Testis (tissue), 3 donors: ENCODE measurements around the gene HOXA3. TPM values are rescaled to one million over a fixed set of nuclear protein-coding genes. Genes with fewer than 3 reads are reported as not detected.

ENCODE experiments used
- DNase-seq: peaks from one replicate; pipeline ENCODE4 v3.0.0-alpha.2; 2019
- H3K27ac ChIP-seq, 2 donors: fragments of 200-600 bp; sonication (generic); one replicate each; pipeline ENCODE4 v1.5.1; 2019
- H3K27me3 ChIP-seq: fragments of 200-600 bp; sonication (generic); one replicate; pipeline ENCODE4 v1.5.1; 2019
- H3K36me3 ChIP-seq: fragments of 200-600 bp; sonication (generic); one replicate; pipeline ENCODE4 v1.5.1; 2017; ENCODE audit warnings: low read depth; ENCODE audit errors: missing control alignments
- H3K4me1 ChIP-seq: fragments of 200-600 bp; sonication (generic); one replicate; pipeline ENCODE4 v1.5.1; 2019
- H3K4me3 ChIP-seq, 2 donors: fragments of 200-600 bp; sonication (generic); one replicate each; pipeline ENCODE4 v1.5.1; 2017 to 2019
- H3K9me3 ChIP-seq: fragments of 200-600 bp; sonication (generic); one replicate; pipeline ENCODE4 v1.5.1; 2017
- CTCF ChIP-seq, 3 experiments: fragments of 450-650 bp in 2 of 3; fragments of 200-600 bp in 1 of 3; sonication (generic) in 1 of 3; IDR thresholded peaks; one replicate each; pipeline ENCODE4 v1.5.1; 2016 to 2019; ENCODE audit warnings: antibody characterized with exemption in 3 of 3, mild to moderate bottlenecking in 2 of 3, moderate library complexity in 1 of 3
- POLR2A ChIP-seq: fragments of 450-650 bp; IDR thresholded peaks from one replicate; pipeline ENCODE4 v1.6.1; 2017; ENCODE audit warnings: antibody characterized with exemption, mild to moderate bottlenecking, moderate library complexity
- WGBS, 2 donors: methylation state at CpG; one replicate each; pipeline ENCODE4 v1.1.5; 2018; 5-methylcytosine and 5-hydroxymethylcytosine counted together
- intact Hi-C: fragments of 100-400 bp; cut with DNase I; formaldehyde crosslinking; loops from one replicate; pipeline ENCODE4 v1.15.1; 2023; ENCODE audit warnings: low total_unique reads
- polyA plus RNA-seq: library from polyadenylated mRNA; stranded (reverse); fragments of 350-450 nt; fragmentation: Illumina TruSeq; extraction: RNeasy Lipid Tissue Mini Kit (QIAGEN cat#74804); gene quantifications from one replicate; pipeline ENCODE4 v1.2.3, GENCODE V29; 2014; ENCODE audit warnings: low read depth, low replicate concordance; ENCODE audit not compliant: insufficient read depth
- total RNA-seq, 2 donors: library from RNA; depleted of rRNA; stranded (reverse); fragments of >200 nt; gene quantifications; one replicate each; pipeline ENCODE4 v1.2.3, GENCODE V29; 2016

Gene HOXA3
- total and polyA plus RNA-seq, 3 donors from 2014 or later: 0.93 to 2.8 (median 2.4) TPM

GRCh38 chr7:27123477-27124053, 28.8 kb downstream of the HOXA3 start:
- Histone ChIP-seq H3K36me3 (no peaks in the 10 kb centered on the region), H3K27me3 (no peaks in the 10 kb centered on the region), H3K27ac (no peak overlapping the region), H3K4me3 (no peak overlapping the region), H3K9me3 (no peaks in the 10 kb centered on the region), H3K4me1 (no peaks in the 10 kb centered on the region)
- intact Hi-C loops: no loop called here
- no peak for DNase-seq
- 18 to 34% methylated on average over 18 to 26 of the region's 26 CpGs for WGBS, 2 donors
- TF ChIP-seq CTCF (IDR thresholded peaks at IDR 0.05): no peak
- no peak for TF ChIP-seq POLR2A

DNA sequence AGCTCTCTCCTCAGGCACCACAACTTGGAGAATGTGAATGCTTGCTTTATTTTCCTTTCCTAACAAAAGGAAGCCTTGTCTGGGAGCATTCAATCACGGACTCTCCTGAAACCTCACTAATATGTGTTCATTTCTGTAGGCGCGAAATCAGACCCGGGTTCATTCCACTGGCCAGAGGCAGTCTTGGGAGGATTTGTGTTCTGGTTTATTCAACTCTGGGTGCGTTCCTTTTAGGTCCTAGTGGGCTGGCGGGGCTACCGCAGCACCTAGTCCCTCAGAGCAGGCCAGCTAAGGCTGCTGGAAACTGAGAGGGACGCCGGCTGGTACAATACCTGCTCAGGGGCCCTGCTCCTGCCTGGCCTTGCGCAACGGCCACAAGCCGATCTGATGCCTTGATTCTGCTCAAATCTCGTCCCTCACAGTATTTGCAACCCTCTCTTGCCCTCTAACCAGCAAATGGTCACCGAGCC, 29.3 kb downstream of the HOXA3 start:
- Histone ChIP-seq H3K36me3 (no peaks in the 10 kb centered on the region), H3K4me3 (no peak overlapping the region), H3K27me3 (no peaks in the 10 kb centered on the region), H3K4me1 (no peaks in the 10 kb centered on the region), H3K27ac (no peak overlapping the region), H3K9me3 (no peaks in the 10 kb centered on the region)
- no peak for TF ChIP-seq CTCF (IDR thresholded peaks at IDR 0.05)
- TF ChIP-seq POLR2A: no peak
- intact Hi-C loops: no loop called here
- 24 to 28% methylated on average over 11 to 14 of the region's 14 CpGs for WGBS, 2 donors
- DNase-seq: no peak

DNA sequence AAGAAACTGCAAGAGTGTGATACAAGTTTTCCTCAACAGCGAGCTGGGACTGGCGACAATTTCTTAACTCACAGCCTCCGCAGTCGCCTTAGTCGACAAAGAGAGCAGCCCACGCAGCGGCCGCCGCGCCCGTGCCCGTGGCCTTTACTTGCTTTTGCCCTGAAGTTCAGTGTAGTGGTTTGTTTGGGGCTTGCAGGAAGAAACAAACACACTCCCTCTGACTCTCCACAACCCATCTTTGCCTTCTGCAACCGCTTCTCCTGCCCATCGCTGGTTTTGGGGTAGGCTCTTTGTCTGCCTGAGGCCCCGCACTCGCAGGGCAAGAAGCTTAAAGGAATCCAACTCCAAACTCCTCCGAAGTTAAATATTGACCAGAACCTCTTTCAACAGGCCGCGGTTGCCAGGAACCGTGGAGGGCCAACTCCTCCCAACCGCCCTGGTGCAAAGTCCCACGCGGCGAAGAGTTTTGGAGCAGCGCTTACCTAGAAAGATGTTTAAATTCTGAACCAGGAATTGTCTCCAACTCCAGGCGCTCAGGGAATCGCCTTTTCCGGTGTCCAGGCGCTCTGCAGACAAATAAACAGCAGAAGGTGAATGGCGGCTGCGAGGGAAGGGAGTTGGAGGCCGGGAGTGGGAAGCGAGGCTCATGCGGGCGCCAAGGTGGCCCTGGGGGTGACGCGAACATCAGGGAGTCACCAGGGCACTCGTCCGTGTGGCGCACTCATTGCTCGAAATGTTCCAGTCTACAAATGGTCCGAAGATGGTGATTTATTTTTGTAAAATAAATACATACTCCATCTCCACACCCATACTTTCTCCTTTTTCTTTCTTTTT, 30.1 kb downstream of the HOXA3 start:
- Histone ChIP-seq H3K27me3 (no peaks in the 10 kb centered on the region), H3K36me3 (no peaks in the 10 kb centered on the region), H3K4me1 (no peaks in the 10 kb centered on the region), H3K27ac (no peak overlapping the region), H3K9me3 (no peaks in the 10 kb centered on the region), H3K4me3 (no peak overlapping the region)
- DNase-seq: no peak
- no peak for TF ChIP-seq CTCF (IDR thresholded peaks at IDR 0.05)
- TF ChIP-seq POLR2A: no peak
- 24 to 31% methylated on average over 42 of the region's 42 CpGs for WGBS, 2 donors
- intact Hi-C loops: no loop called here

DNA sequence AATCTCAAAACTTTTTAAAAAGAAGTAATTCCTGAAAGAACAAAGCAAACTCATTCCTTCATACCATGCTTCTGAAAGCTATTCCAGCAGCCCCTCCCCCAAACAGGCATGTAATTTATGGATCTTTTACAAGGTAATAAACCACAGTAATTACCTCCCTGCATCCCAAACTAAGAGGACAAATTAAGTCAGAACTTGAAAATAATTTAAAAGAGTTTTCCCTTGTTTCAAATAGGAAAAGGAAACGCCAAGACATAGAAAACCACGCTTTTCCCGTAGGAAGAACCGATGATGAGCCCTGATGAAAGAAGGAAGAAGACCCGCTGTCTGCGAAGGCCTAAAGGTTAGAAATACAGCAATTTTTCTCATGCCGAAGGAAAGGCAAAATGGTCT, 30.7 kb downstream of the HOXA3 start:
- Histone ChIP-seq H3K4me3 (no peak overlapping the region), H3K27me3 (no peaks in the 10 kb centered on the region), H3K36me3 (no peaks in the 10 kb centered on the region), H3K4me1 (no peaks in the 10 kb centered on the region), H3K9me3 (no peaks in the 10 kb centered on the region), H3K27ac (no peak overlapping the region)
- DNase-seq: no peak
- intact Hi-C loops: no loop called here
- WGBS, 2 donors: 35 to 57% methylated on average over 7 of the region's 7 CpGs
- TF ChIP-seq CTCF (IDR thresholded peaks at IDR 0.05) (no peak), POLR2A (no peak)
